ENCODE measurements around the gene TRAPPC3L.
A peak's percentile ranks its signal among the peaks of the same experiment; 100 is the strongest.

Gene TRAPPC3L

GRCh38 chr6:116556814-116557415 lies 11.4 kb upstream of the TRAPPC3L start:
- DNase-seq, result no peak

GRCh38 chr6:116556065-116556464 lies 10.6 kb upstream of the TRAPPC3L start:
- DNase-seq, result no peak

DNA sequence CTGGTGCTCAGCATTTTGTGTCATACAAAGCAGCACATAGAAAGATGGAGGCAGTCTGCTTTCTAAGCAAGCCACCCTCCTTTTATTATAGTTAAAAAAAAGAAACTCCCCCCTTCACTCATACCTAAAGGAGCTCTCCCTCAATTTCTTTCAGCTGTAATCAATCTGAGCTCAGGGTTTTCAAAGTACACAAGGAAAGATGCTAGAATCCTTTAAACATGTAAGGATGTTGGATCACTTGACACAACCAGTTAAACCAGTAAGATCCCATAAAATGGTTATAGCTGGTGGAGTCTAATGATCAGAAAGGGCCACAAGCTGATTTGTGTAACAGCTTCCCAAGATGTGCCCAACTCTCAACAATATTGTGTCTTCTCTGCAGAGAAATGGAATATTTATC lies 8.0 kb upstream of the TRAPPC3L start, which contains the start of gene CALHM4:
Gene CALHM4 (plus strand): TSS at position 301 of the 400 bp plus-strand sequence. CDS start 43 bp downstream, at position 344.
- no peak for DNase-seq

DNA sequence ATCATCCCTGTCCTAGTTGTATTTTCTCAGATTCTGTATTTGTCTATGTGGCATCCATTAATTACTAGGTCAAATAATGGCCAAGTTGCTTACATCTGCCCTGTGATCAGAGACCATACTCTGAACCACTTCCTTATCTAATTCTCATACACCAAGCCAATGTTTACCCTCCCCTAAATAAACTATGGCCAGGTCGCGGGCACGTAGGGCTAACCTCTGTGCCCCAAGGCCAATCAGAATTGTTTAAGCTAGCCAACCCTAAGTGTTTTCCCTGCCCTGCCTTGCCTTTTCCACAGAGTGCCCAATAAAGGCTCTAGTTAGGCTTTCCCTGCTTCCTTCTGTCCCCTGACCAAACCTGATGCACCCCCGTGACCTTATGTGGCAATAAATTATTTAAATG lies 5.3 kb upstream of the TRAPPC3L start:
- no peak for DNase-seq

DNA sequence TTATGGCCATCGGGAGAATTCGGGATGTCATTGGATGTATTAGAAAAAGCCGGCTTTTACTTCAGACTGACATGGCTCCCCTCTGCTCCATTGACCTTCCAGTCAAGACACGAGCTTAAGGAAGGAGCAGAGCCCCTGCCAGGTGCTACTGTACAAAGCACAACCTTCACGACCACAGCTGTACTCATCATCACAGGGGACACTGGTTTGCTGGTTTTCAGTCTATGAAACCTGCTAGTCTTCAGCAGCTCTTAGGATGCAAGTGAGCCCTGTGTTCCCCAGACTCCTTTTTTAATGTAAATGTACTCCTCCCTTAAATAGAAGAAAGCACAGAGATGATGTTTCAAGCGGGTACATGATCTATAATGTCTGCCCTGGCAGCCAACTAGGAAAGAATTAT lies 1.9 kb upstream of the TRAPPC3L start:
- DNase-seq, result no peak

GRCh38 chr6:116543149-116543548 lies 2.3 kb downstream of the TRAPPC3L start:
- DNase-seq, result peak; percentile 10

- DNase-seq, result no peak
These were observed 3.1 kb downstream of the TRAPPC3L start for GRCh38 chr6:116542426-116542825.

DNA sequence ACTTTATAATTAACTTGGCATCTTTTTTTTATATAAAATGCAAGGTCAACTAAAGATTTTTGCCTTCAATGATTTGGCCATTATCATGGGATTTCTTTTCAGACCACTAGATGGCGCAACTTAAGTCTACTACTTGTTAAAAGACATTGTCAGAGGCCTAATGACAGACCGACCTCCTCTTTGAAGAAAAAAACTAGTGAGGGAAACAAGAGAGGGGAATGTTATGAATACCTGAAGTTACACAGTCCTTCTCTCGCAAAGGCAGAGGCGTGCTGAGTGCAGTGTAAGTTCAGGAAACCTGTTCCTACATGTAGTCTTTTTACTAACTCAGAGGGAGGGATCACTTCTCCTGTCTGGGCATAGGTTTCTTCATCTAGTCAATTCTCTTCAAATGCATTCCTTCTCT lies 9.3 kb downstream of the TRAPPC3L start:
- DNase-seq, result peak; percentile 67

GRCh38 chr6:116535109-116535508 lies 10.4 kb downstream of the TRAPPC3L start:
- no peak for DNase-seq

GRCh38 chr6:116533233-116533957 lies 12.1 kb downstream of the TRAPPC3L start:
- DNase-seq, result no peak

- DNase-seq, result peak; percentile 40
These were observed 13.6 kb downstream of the TRAPPC3L start for GRCh38 chr6:116531675-116532570.

DNA sequence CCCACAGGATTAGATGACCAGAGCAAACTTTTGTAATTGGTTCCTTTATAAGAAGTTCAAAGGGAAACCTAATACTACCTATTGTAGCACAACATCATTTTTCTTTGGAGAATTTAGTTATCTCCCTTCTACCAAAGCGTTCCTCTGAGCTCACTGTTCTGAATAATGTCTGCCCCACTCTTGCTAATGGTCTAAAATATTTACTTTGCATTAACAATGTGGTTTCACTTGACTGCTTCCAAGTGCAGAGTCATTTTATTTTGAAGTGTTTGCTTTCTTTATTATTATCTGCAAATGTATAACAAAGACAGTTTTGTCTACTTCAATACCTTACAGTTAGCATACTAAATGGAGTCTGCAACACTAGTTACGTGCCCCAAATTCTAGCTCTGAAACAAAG lies 15.0 kb downstream of the TRAPPC3L start:
- DNase-seq, result peak; percentile 86

DNA sequence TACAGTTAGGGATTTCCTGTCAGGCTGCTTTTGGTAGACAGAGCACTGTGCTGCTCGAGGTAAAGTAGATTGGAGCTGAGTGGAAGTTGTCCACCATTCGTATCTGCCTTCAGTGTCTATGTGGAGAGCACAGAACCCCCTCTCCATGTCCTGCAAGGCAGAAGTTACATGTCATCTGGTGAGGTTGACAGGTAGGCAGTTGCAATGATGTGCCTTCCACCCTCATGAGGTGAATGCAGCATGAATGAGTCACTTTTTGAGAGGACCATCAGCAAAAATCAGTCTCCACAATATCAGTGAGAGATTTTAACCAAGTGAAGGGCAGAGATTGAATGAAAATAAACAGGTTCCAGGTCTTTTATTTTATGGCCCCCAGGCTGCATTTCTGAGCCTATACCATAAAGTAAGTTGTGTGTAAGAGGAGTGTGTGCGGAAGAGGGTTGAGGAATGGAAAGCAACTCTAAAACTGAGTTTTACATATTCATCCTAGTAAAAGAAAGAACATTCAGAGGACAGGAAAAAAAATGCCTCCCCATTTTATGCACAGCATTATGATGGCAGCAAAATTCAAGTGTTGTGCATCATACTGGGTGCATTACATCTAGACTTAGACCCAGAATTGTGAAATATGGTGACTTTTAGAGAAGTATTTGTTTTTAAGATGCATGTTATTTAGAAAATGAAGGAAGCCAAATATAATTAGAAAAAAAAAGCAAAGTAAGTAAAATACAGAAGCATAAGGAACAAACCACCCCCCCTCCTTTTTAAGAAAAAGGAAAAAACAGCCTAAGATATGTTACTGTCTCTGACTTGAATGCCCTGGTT lies 15.8 kb downstream of the TRAPPC3L start:
- DNase-seq, result no peak

- no peak for DNase-seq
These were observed 16.7 kb downstream of the TRAPPC3L start for GRCh38 chr6:116528780-116529179.

- DNase-seq, result no peak
These were observed 17.4 kb downstream of the TRAPPC3L start for GRCh38 chr6:116528133-116528532.

DNA sequence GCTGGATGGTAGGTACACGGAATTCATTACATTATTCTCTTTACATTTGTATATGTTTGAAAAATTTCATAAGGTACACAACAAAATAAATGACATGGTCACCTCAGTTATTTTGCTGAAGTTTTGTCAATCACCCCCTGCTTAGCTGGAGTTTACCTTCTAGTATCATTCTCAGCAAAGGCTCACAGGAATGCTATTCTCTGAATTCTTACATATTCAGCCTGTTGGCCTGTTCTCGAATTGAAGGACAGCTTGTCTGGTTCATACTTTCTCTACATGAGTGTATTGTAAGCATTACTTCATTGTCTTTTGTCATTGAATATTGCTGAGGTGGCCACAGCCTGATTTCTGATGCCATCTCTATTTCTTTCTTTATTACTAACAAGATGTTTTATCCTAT lies 21.2 kb downstream of the TRAPPC3L start:
- DNase-seq, result no peak

DNA sequence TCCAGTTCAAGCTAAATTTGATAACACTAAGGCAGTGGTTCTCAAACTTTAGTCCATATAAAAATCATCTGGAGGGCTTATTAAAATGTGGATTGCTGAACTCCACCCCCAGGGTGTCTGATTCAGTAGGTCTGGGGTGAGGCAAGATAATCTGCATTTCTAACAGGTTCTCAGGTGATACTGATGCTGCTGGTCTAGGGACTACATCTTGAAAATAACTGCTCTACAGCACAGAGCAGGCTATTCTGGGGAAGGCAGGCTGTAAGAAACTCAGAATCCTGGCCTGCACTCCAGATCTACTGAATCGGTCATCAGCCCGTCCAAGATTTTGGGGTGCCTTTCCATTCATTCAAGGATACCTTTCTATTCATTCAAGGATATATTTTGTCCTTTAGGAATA lies 22.6 kb downstream of the TRAPPC3L start:
- no peak for DNase-seq

DNA sequence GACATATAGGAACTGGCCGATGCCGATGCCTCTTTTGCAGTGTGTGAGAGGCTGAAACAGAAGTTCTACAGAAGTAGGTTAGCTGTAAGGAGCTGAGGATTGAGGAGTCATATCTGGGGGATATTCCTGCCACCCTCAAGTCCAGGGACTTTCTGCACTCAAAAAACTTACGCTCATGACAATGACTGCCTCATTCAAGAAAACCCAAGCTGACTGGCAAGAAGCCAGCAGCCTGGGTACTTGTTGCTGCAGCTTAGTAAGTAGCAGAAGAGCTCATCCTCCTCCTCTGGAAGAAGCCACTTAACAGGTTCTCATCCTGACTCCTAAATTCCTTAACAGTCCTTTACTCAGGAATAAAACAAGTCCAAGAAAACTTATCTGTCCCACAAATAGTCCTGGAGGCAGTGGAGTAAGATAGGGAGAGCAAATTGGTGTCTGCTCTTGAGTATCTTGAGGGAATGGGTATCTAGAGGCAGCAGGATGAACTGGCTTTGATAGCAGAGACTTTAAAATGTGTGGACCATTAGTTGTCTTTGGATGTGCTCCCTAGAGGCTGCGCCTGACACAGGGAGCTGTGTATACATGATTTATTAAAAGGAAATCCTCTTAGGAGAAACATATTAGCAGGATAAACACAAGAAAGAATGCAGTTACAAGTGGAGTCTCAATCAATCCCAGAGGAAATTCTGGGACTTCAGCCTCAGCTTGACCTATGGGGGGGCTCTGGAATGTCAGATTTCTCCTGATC lies 26.7 kb downstream of the TRAPPC3L start:
- DNase-seq, result no peak

- DNase-seq, result no peak
These were observed 30.3 kb downstream of the TRAPPC3L start for GRCh38 chr6:116515141-116515540.

DNA sequence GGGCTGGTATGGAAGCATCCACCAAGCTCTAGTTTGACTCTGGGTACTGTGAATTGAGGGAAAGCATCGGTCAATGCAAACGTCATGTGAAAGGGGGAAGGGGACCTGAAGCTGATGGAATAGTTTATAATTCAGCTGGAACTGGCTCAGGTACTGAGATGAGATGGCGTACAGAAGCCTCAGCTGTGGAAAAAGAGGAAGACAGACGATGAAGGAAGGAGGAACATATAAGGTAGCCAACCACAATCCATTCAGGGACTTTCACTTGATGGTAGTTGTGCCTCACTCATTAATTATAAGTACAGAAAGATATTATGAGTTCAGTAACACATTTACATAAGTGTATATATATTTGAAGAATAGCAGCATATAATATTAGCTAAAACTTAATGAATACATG lies 31.4 kb downstream of the TRAPPC3L start:
- no peak for DNase-seq

DNA sequence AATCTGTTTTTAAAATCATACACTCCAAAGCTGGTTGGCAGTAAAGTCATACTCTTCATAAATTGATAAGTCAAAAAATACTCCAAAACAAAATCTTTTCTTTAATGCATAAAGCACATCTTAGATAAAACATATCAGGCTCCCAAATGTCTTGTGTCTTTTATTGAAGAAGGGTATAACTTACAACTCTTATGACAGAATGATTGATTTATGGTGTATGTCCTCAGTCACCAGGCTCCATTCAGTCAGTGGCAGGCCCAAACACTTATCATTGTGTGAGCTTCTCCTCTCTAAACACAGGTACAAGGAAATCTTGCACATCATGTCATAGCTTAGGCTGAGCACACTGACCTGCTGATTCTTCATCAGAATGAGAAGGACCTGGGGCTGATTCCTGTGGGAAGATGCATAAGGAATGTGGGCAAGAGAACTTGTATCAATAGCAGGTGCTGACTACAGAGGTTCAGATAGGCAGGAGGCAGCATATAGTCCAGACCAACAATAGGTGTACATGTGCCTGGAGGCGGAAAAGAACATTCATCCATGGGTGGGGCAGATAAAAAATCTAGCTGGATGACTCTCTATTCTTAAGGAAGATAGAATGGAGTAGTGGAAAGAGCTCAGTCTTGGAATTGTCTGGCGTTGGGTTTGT lies 32.1 kb downstream of the TRAPPC3L start:
- DNase-seq, result no peak

Data from NCI-H1105 (cell line).